ENCODE measurements around the gene CNTLN.

DNA sequence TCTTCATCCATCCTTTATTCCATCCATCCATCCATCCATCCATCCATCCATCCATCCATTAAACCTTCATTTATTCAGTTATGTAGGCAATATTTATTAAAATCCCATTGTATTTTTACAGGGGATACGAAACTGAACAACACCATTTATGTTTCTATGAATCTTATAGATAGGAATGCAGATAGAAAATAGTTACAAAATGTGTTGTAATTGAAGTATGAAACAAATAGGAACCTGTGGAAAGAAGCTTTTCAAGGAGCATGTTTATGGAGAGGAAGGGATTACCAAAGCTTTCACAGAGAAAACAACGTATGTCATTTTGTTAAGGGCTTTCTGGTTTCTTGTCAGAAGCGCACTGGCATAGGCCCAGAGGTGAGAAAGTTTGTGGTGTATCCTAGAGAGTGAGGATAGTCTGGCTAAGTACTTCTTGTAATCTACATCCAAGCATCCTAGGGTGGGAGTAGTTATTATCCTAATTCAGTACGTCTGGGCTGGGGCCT is 184.0 kb downstream of the CNTLN start:
- TF ChIP-seq, protein P1, sequence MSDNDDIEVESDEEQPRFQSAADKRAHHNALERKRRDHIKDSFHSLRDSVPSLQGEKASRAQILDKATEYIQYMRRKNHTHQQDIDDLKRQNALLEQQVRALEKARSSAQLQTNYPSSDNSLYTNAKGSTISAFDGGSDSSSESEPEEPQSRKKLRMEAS (CRISPR knock-in tag; IDR thresholded peaks at IDR 0.05) = no peak
- TF ChIP-seq SREBF2 (CRISPR knock-in tag; IDR thresholded peaks at IDR 0.05) = no peak
- no peak for TF ChIP-seq PHB2 (IDR thresholded peaks at IDR 0.05; ENCODE audit: low read depth)
- no peak for TF ChIP-seq CTCF (IDR thresholded peaks at IDR 0.05 in 2 of 3, conservative IDR thresholded peaks at IDR 0.05 in 1 of 3; ENCODE audit: insufficient read depth in 2 of 3, low read depth in 1 of 3, low read length in 3 of 3)
- no peak for TF ChIP-seq RNF2 (IDR thresholded peaks at IDR 0.05)
- no peak for TF ChIP-seq ZFP1 (CRISPR knock-in tag; IDR thresholded peaks at IDR 0.05)
- no peak for TF ChIP-seq SMC3 (conservative IDR thresholded peaks at IDR 0.05; ENCODE audit: insufficient read depth, low read depth, low read length)
- TF ChIP-seq ZNF551 (CRISPR knock-in tag; IDR thresholded peaks at IDR 0.05) = no peak
- no peak for TF ChIP-seq CSDE1 (IDR thresholded peaks at IDR 0.05)
- TF ChIP-seq CREBBP (IDR thresholded peaks at IDR 0.05; ENCODE audit: low read depth, low read length) = no peak
